HepG2 (cell line): ENCODE data around the gene IL1B. TPM values are rescaled to one million over a fixed set of nuclear protein-coding genes. Genes with fewer than 3 reads are reported as not detected.

Experiments
- ATF3 ChIP-seq: sonication (generic); formaldehyde crosslinking; IDR thresholded peaks from 2 replicates; pipeline ENCODE4 v1.4.0; 2020; ENCODE audit warnings: missing genetic modification reagents
- ELK4 ChIP-seq: sonication (generic); formaldehyde crosslinking; IDR thresholded peaks from 2 replicates; pipeline ENCODE4 v1.9.0; 2021; ENCODE audit warnings: missing genetic modification reagents, borderline replicate concordance
- ERF ChIP-seq: IDR thresholded peaks from 2 replicates; pipeline ENCODE4 v1.6.1; 2018; ENCODE audit warnings: missing biosample characterization, missing genetic modification reagents
- GATAD1 ChIP-seq: IDR thresholded peaks from 2 replicates; pipeline ENCODE4 v1.6.1; 2016; ENCODE audit warnings: missing genetic modification reagents, missing compliant biosample characterization
- KDM1A ChIP-seq: IDR thresholded peaks from 2 replicates; pipeline ENCODE4 v1.6.1; 2016; ENCODE audit warnings: missing compliant biosample characterization
- KLF12 ChIP-seq: sonication (generic); formaldehyde crosslinking; IDR thresholded peaks from 2 replicates; pipeline ENCODE4 v1.4.0; 2020; ENCODE audit warnings: missing genetic modification reagents, borderline replicate concordance
- POLR2AphosphoS2 ChIP-seq: IDR thresholded peaks from 2 replicates; pipeline ENCODE4 v1.6.1; 2011; ENCODE audit warnings: low read depth, low read length, improper control_type of control experiment
- RAD21 ChIP-seq: fragments of 450-650 bp; formaldehyde crosslinking; IDR thresholded peaks from 2 replicates; pipeline ENCODE4 v1.5.0; 2020; ENCODE audit warnings: mild to moderate bottlenecking
- SMARCE1 ChIP-seq: fragments of 450-650 bp; IDR thresholded peaks from 2 replicates; pipeline ENCODE4 v1.6.1; 2017; ENCODE audit warnings: borderline replicate concordance
- TFDP2 ChIP-seq: sonication (generic); formaldehyde crosslinking; IDR thresholded peaks from 2 replicates; pipeline ENCODE4 v1.4.0; 2020; ENCODE audit warnings: missing genetic modification reagents
- ZBTB10 ChIP-seq: sonication (generic); formaldehyde crosslinking; IDR thresholded peaks from 2 replicates; pipeline ENCODE4 v1.4.0; 2020; ENCODE audit warnings: missing genetic modification reagents, borderline replicate concordance
- ZFX ChIP-seq: sonication (generic); formaldehyde crosslinking; IDR thresholded peaks from 2 replicates; pipeline ENCODE4 v1.4.0; 2020; ENCODE audit warnings: mild to moderate bottlenecking, low read depth, missing genetic modification reagents, moderate library complexity
- ZNF121 ChIP-seq: sonication (generic); formaldehyde crosslinking; IDR thresholded peaks from 2 replicates; pipeline ENCODE4 v1.5.0; 2020; ENCODE audit warnings: mild to moderate bottlenecking, missing genetic modification reagents
- ZNF136 ChIP-seq: sonication (generic); formaldehyde crosslinking; IDR thresholded peaks from 2 replicates; pipeline ENCODE4 v1.8.1; 2022; ENCODE audit warnings: low read depth, mild to moderate bottlenecking, moderate library complexity, missing genetic modification reagents
- ZNF224 ChIP-seq: sonication (generic); formaldehyde crosslinking; IDR thresholded peaks from 2 replicates; pipeline ENCODE4 v1.5.0; 2020; ENCODE audit warnings: mild to moderate bottlenecking, missing genetic modification reagents
- ZNF382 ChIP-seq: sonication (generic); formaldehyde crosslinking; IDR thresholded peaks from 2 replicates; pipeline ENCODE4 v1.5.0; 2020; ENCODE audit warnings: missing genetic modification reagents, mild to moderate bottlenecking, borderline replicate concordance
- ZNF567 ChIP-seq: sonication (generic); formaldehyde crosslinking; IDR thresholded peaks from 2 replicates; pipeline ENCODE4 v1.8.1; 2023; ENCODE audit warnings: mild to moderate bottlenecking, missing genetic modification reagents, borderline replicate concordance
- ZNF646 ChIP-seq: sonication (generic); formaldehyde crosslinking; IDR thresholded peaks from 2 replicates; pipeline ENCODE4 v1.9.0; 2021; ENCODE audit warnings: mild to moderate bottlenecking, missing genetic modification reagents
- polyA plus RNA-seq, 8 experiments: library from polyadenylated mRNA; depleted of rRNA in 3 of 8; stranded (reverse) in 7 of 8; unstranded in 1 of 8; fragments of >200 nt; fragmentation: Illumina TruSeq in 4 of 8; extraction: Trizol in 4 of 8; gene quantifications; 2 replicates each; pipeline versions ENCODE4 v1.2.1 to v1.2.3, GENCODE V29; 2011 to 2016; ENCODE audit warnings: low read depth in 4 of 8, missing spikeins in 1 of 8, mixed read lengths in 1 of 8; ENCODE audit not compliant: insufficient read depth in 1 of 8
- total RNA-seq, 5 experiments: library from RNA; depleted of rRNA; stranded (reverse); fragments of >200 nt; fragmentation: Illumina TruSeq; extraction: Trizol; gene quantifications; 2 replicates each; pipeline ENCODE4 v1.2.3, GENCODE V29; 2016; ENCODE audit warnings: low read depth in 1 of 5

Gene IL1B
- total and polyA plus RNA-seq, 2 of the 13 experiments (the other 11 are each of a cell fraction or from before 2014, with no cell fraction given): 0.18 TPM; not detected in 1

- no peak for TF ChIP-seq ZNF567 (CRISPR knock-in tag)
- peak; percentile 49; the same call in 1 of the 2 replicates for TF ChIP-seq ERF (CRISPR knock-in tag)
- TF ChIP-seq RAD21 (CRISPR knock-in tag): peak; percentile 92
- TF ChIP-seq ZBTB10 (CRISPR knock-in tag): no peak
- no peak for TF ChIP-seq ZFX
- TF ChIP-seq ELK4 (CRISPR knock-in tag): no peak
- TF ChIP-seq KDM1A (CRISPR knock-in tag): no peak
- TF ChIP-seq ZNF121 (CRISPR knock-in tag): no peak
- no peak for TF ChIP-seq ZNF224
- 0 out of 2 replicates have a peak, but pooled peaks have one; percentile 32 for TF ChIP-seq TFDP2 (CRISPR knock-in tag)
- TF ChIP-seq ZNF382 (CRISPR knock-in tag): no peak
- TF ChIP-seq ZNF646 (CRISPR knock-in tag): no peak
- no peak for TF ChIP-seq POLR2AphosphoS2
- 0 out of 2 replicates have a peak, but pooled peaks have one; percentile 28 for TF ChIP-seq GATAD1 (CRISPR knock-in tag)
- TF ChIP-seq SMARCE1: no peak
- 0 out of 2 replicates have a peak, but pooled peaks have one; percentile 42 for TF ChIP-seq ZNF136
- TF ChIP-seq KLF12: no peak
- TF ChIP-seq ATF3 (CRISPR knock-in tag): no peak
These were observed 48.4 kb upstream of the IL1B start (continued) for GRCh38 chr2:112884869-112885505.
